Effector memory CD4-positive, alpha-beta T cell (primary cell): Measurements from ENCODE around the gene ZC2HC1B.
"Not testable (repeated sequence)": the region's sequence is repeated elsewhere in the genome, so short reads cannot be mapped to it uniquely, and the experiment has no call there.

Experiments
- DNase-seq, 3 donors: peaks; one replicate each; pipeline ENCODE4 v3.0.0-alpha.2; 2020
- H3K27ac ChIP-seq: 2 replicates; pipeline ENCODE4 v1.7.0; 2013; ENCODE audit warnings: mild to moderate bottlenecking, low read length, moderate library complexity; ENCODE audit not compliant: insufficient read depth, poor library complexity, severe bottlenecking
- H3K27me3 ChIP-seq: replicated peaks from 2 replicates; pipeline ENCODE4 v1.7.0; 2013; ENCODE audit warnings: mild to moderate bottlenecking, low read length; ENCODE audit not compliant: insufficient read depth, control insufficient read depth, poor library complexity, severe bottlenecking
- H3K36me3 ChIP-seq: 2 replicates; pipeline ENCODE4 v1.7.0; 2013; ENCODE audit warnings: mild to moderate bottlenecking, low read length, moderate library complexity; ENCODE audit not compliant: control insufficient read depth, insufficient read depth
- H3K4me1 ChIP-seq: 2 replicates; pipeline ENCODE4 v1.7.0; 2013; ENCODE audit warnings: low read length, mild to moderate bottlenecking; ENCODE audit not compliant: control insufficient read depth, insufficient read depth, poor library complexity, severe bottlenecking
- H3K4me3 ChIP-seq: 2 replicates; pipeline ENCODE4 v1.7.0; 2013; ENCODE audit warnings: low read length, low read depth, mild to moderate bottlenecking; ENCODE audit not compliant: insufficient read depth, poor library complexity, severe bottlenecking
- H3K9me3 ChIP-seq: 2 replicates; pipeline ENCODE4 v1.7.0; 2013; ENCODE audit warnings: mild to moderate bottlenecking, low read length, moderate library complexity; ENCODE audit not compliant: control insufficient read depth

Gene ZC2HC1B

GRCh38 chr6:143912671-143913070, 48.4 kb downstream of the ZC2HC1B start:
- Histone ChIP-seq H3K4me1 (no peaks in the 10 kb centered on the region), H3K9me3 (no peaks in the 10 kb centered on the region), H3K27me3 (no peaks in the 10 kb centered on the region), H3K36me3 (no peaks in the 10 kb centered on the region), H3K4me3 (no peak overlapping the region), H3K27ac (no peak overlapping the region)
- no peak for DNase-seq

- not testable (repeated sequence) for H3K36me3 ChIP-seq, H3K27me3 ChIP-seq, H3K9me3 ChIP-seq
Measured at GRCh38 chr6:143917026-143917425, 52.8 kb downstream of the ZC2HC1B start.

GRCh38 chr6:143928853-143929252, 64.6 kb downstream of the ZC2HC1B start:
- Histone ChIP-seq H3K27ac (no peak overlapping the region), H3K4me1 (no peaks in the 10 kb centered on the region), H3K4me3 (no peak overlapping the region), H3K36me3 (no peaks in the 10 kb centered on the region), H3K27me3 (no peaks in the 10 kb centered on the region), H3K9me3 (no peaks in the 10 kb centered on the region)
- no peak for DNase-seq

More at GRCh38 chr6:143917026-143917425, 52.8 kb downstream of the ZC2HC1B start:
- not testable (repeated sequence) for DNase-seq, H3K27ac ChIP-seq, H3K4me3 ChIP-seq, H3K4me1 ChIP-seq

GRCh38 chr6:143929975-143930374, 65.7 kb downstream of the ZC2HC1B start:
- Histone ChIP-seq H3K27me3 (no peaks in the 10 kb centered on the region), H3K27ac (no peak overlapping the region), H3K4me3 (no peak overlapping the region), H3K4me1 (no peaks in the 10 kb centered on the region), H3K36me3 (no peaks in the 10 kb centered on the region), H3K9me3 (no peaks in the 10 kb centered on the region)
- no peak for DNase-seq

- no peak for DNase-seq
- no peaks in the 10 kb centered on the region for H3K36me3 ChIP-seq
- no peak overlapping the region for H3K4me3 ChIP-seq
- H3K4me1 ChIP-seq, result no peaks in the 10 kb centered on the region
- no peak overlapping the region for H3K27ac ChIP-seq
- no peaks in the 10 kb centered on the region for H3K9me3 ChIP-seq
- H3K27me3 ChIP-seq, result no peaks in the 10 kb centered on the region
Measured at GRCh38 chr6:143934331-143934730, 70.1 kb downstream of the ZC2HC1B start.

- Histone ChIP-seq H3K27me3 (no peaks in the 10 kb centered on the region), H3K36me3 (no peaks in the 10 kb centered on the region), H3K4me1 (no peaks in the 10 kb centered on the region), H3K27ac (no peak overlapping the region), H3K4me3 (no peak overlapping the region), H3K9me3 (no peaks in the 10 kb centered on the region)
- DNase-seq, result no peak
Measured at GRCh38 chr6:143934867-143935266, 70.6 kb downstream of the ZC2HC1B start.

GRCh38 chr6:143936347-143936746, 72.1 kb downstream of the ZC2HC1B start:
- Histone ChIP-seq H3K36me3 (no peaks in the 10 kb centered on the region), H3K9me3 (no peaks in the 10 kb centered on the region), H3K27me3 (no peaks in the 10 kb centered on the region), H3K4me1 (no peaks in the 10 kb centered on the region), H3K4me3 (no peak overlapping the region), H3K27ac (no peak overlapping the region)
- no peak for DNase-seq

- no peaks in the 10 kb centered on the region for H3K4me1 ChIP-seq
- no peak for DNase-seq
Measured at GRCh38 chr6:143936778-143937667, 72.7 kb downstream of the ZC2HC1B start.

GRCh38 chr6:143937668-143937970, 73.3 kb downstream of the ZC2HC1B start:
- Histone ChIP-seq H3K27ac (no peak overlapping the region), H3K4me3 (no peak overlapping the region), H3K9me3 (no peaks in the 10 kb centered on the region), H3K36me3 (no peaks in the 10 kb centered on the region), H3K4me1 (no peaks in the 10 kb centered on the region), H3K27me3 (no peaks in the 10 kb centered on the region)
- no peak for DNase-seq

More at GRCh38 chr6:143936778-143937667, 72.7 kb downstream of the ZC2HC1B start:
- Histone ChIP-seq H3K27me3 (no peaks in the 10 kb centered on the region), H3K27ac (no peak overlapping the region), H3K4me3 (no peak overlapping the region), H3K9me3 (no peaks in the 10 kb centered on the region), H3K36me3 (no peaks in the 10 kb centered on the region)

- Histone ChIP-seq H3K9me3 (no peaks in the 10 kb centered on the region), H3K27ac (no peak overlapping the region)
Measured at GRCh38 chr6:143939364-143939763, 75.1 kb downstream of the ZC2HC1B start.

More at GRCh38 chr6:143939364-143939763, 75.1 kb downstream of the ZC2HC1B start:
- no peaks in the 10 kb centered on the region for H3K27me3 ChIP-seq
- H3K4me3 ChIP-seq, result no peak overlapping the region
- no peaks in the 10 kb centered on the region for H3K36me3 ChIP-seq
- DNase-seq, result no peak
- no peaks in the 10 kb centered on the region for H3K4me1 ChIP-seq
